Epithelial cell of esophagus (primary cell): ENCODE results near the gene TSPAN17.
A peak's percentile ranks its signal among the peaks of the same experiment; 100 is the strongest.

Experiments
- DNase-seq: peaks from one replicate; pipeline ENCODE4 v3.0.0; 2010; ENCODE audit warnings: low read depth
- H3K4me3 ChIP-seq: 2 replicates; pipeline ENCODE4 v1.5.1; 2011; ENCODE audit warnings: mild to moderate bottlenecking, low read length, control low read depth
- CTCF ChIP-seq: IDR thresholded peaks from 2 replicates; pipeline ENCODE4 v1.5.1; 2011; ENCODE audit warnings: low read depth, mild to moderate bottlenecking, low read length, control low read depth, inconsistent platforms; ENCODE audit not compliant: insufficient read depth; ENCODE audit errors: missing control alignments

The TSPAN17 gene

GRCh38 chr5:176642675-176643490 is 4.4 kb upstream of the TSPAN17 start:
- H3K4me3 ChIP-seq: no peak overlapping the region
- no peak for DNase-seq
- TF ChIP-seq CTCF: no peak

- DNase-seq: no peak
- no peak overlapping the region for H3K4me3 ChIP-seq
- TF ChIP-seq CTCF: no peak
Observed at GRCh38 chr5:176643491-176644219, 3.6 kb upstream of the TSPAN17 start.

- DNase-seq: no peak
- no peak for TF ChIP-seq CTCF
- H3K4me3 ChIP-seq: no peak overlapping the region
Observed at GRCh38 chr5:176644294-176644693, 3.0 kb upstream of the TSPAN17 start.

DNA sequence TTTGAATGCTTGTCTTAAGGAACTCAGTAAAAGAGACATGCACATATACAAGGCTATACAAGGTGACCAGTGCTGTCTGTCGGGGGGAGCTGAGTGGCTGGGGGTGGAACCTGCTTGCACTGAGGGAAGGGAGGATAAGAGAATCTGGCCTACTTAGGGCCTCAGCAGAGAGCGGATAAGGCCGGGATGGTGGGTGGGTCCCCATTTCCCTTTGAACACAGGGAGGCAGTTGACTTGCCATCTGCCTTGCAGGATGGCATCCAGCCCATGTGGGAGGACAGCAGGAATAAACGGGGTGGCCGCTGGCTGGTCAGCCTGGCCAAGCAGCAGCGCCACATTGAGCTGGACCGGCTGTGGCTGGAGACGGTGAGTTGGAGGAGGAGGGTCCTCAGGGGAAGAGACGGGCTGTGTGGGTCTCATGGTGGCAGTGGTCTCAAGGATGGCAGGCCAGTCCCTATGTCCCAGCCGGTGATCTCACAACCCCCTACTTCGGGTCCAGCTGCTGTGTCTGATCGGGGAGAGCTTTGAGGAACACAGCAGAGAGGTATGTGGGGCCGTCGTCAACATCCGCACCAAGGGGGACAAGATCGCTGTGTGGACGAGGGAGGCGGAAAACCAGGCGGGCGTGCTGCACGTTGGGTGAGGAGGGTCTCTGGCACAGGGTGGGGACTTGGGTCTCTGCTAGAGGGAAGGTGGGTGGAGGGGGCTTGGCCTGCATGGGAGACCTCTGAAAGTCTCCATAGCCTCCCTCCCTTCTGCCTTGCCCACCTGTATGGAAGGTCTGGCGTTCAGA is 2.2 kb upstream of the TSPAN17 start:
- TF ChIP-seq CTCF: no peak
- DNase-seq: no peak
- H3K4me3 ChIP-seq: no peak overlapping the region

GRCh38 chr5:176646049-176646706 is 1.1 kb upstream of the TSPAN17 start:
- no peak for TF ChIP-seq CTCF
- no peak overlapping the region for H3K4me3 ChIP-seq
- no peak for DNase-seq

GRCh38 chr5:176646707-176647029 is 616 bp upstream of the TSPAN17 start:
- H3K4me3 ChIP-seq: peak overlapping the region; percentile 69
- DNase-seq: no peak
- no peak for TF ChIP-seq CTCF
